Measurements from ENCODE around the gene PEX12. TPM values are rescaled to one million over a fixed set of nuclear protein-coding genes. Genes with fewer than 3 reads are reported as not detected.
"Not testable (repeated sequence)": the region's sequence is repeated elsewhere in the genome, so short reads cannot be mapped to it uniquely, and the experiment has no call there.

PEX12 gene
- total and polyA plus RNA-seq, 4 donors = 1.6 to 5.6 (median 3.0) TPM

- 57 to 66% methylated on average over 12 of the region's 12 CpGs for WGBS, 2 donors
- not testable (repeated sequence) for H3K36me3 ChIP-seq (ENCODE audit: control insufficient read depth in 1 of 2, insufficient read depth in 2 of 2, low read length in 1 of 2); H3K4me1 ChIP-seq (ENCODE audit: control insufficient read depth in 1 of 2, insufficient read depth in 2 of 2, low read length in 2 of 2); H3K4me3 ChIP-seq (ENCODE audit: low read length in 2 of 2); ATAC-seq (ENCODE audit: low FRiP score); DNase-seq; H3K27ac ChIP-seq (ENCODE audit: low read depth in 1 of 2, low read length in 2 of 2); H3K9me3 ChIP-seq (ENCODE audit: control insufficient read depth, low read length); H3K27me3 ChIP-seq (ENCODE audit: control insufficient read depth in 1 of 2, insufficient read depth in 2 of 2, low read length in 1 of 2)
- intact Hi-C loops (cut with DNase I) = loop anchor here in 1 of 2 donors (5.0 kb wide), 1 partner anchor 137 kb away; no protein-coding TSS in a partner anchor
These were observed 32.4 kb upstream of the PEX12 start for GRCh38 chr17:35610746-35611145.

- Histone ChIP-seq H3K36me3 (ENCODE audit: control insufficient read depth in 1 of 2, insufficient read depth in 2 of 2, low read length in 1 of 2) (peaks cover 1 to 2% of the 10 kb centered on the region in 2 donors), H3K9me3 (ENCODE audit: control insufficient read depth, low read length) (no peaks in the 10 kb centered on the region), H3K4me3 (ENCODE audit: low read length in 2 of 2) (no peak overlapping the region), H3K27ac (ENCODE audit: low read depth in 1 of 2, low read length in 2 of 2) (no peak overlapping the region), H3K4me1 (ENCODE audit: control insufficient read depth in 1 of 2, insufficient read depth in 2 of 2, low read length in 2 of 2) (no peaks in the 10 kb centered on the region), H3K27me3 (ENCODE audit: control insufficient read depth in 1 of 2, insufficient read depth in 2 of 2, low read length in 1 of 2) (no peaks in the 10 kb centered on the region)
- 87 to 95% methylated on average over 4 of the region's 4 CpGs for WGBS, 2 donors
- DNase-seq (no peak), ATAC-seq (ENCODE audit: low FRiP score) (no peak)
- intact Hi-C loops (cut with DNase I) = loop anchor here in 1 of 2 donors (5.0 kb wide), 1 partner anchor 137 kb away; no protein-coding TSS in a partner anchor
These were observed 31.5 kb upstream of the PEX12 start for GRCh38 chr17:35609831-35610230.

DNA sequence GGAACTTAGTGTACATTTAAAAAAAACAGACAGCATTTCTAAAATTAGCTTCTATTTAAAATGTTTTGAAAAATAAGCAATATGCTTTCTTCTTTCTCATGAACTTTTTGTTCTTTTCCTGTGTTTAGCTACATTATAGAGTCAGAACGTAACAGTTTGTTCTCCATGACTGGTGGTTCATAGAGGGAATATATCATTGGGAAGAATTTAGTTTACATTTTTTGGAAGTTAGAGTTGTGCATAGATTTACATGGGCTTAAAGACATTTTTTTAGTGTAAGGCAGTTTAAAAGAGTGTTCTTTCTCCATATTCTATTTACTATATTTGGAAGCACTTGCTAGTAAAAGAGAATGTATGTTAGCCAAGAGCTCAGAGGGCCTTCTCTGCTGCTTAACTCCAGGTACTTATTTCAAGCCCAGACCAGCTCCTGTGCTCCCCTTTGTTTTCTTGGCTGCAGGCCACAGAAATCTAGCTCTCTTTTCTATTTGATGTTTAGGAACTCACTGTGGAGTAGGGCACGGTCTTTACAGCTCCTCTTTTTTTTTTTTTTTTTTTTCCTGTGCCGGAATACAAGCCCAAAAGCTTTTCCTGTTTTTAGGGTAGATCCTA, 29.0 kb upstream of the PEX12 start:
- ATAC-seq (ENCODE audit: low FRiP score) = no peak
- Histone ChIP-seq H3K27me3 (ENCODE audit: control insufficient read depth in 1 of 2, insufficient read depth in 2 of 2, low read length in 1 of 2) (no peaks in the 10 kb centered on the region), H3K27ac (ENCODE audit: low read depth in 1 of 2, low read length in 2 of 2) (no peak overlapping the region), H3K36me3 (ENCODE audit: control insufficient read depth in 1 of 2, insufficient read depth in 2 of 2, low read length in 1 of 2) (peaks cover 0 to 1% of the 10 kb centered on the region in 2 donors), H3K4me3 (ENCODE audit: low read length in 2 of 2) (no peak overlapping the region), H3K4me1 (ENCODE audit: control insufficient read depth in 1 of 2, insufficient read depth in 2 of 2, low read length in 2 of 2) (no peaks in the 10 kb centered on the region), H3K9me3 (ENCODE audit: control insufficient read depth, low read length) (no peaks in the 10 kb centered on the region)
- intact Hi-C loops (cut with DNase I) = no loop called here
- no peak for DNase-seq
- 61 to 71% methylated on average over 3 of the region's 3 CpGs for WGBS, 2 donors

- DNase-seq (no peak), ATAC-seq (ENCODE audit: low FRiP score) (no peak)
- no peak overlapping the region for H3K27ac ChIP-seq (ENCODE audit: low read depth in 1 of 2, low read length in 2 of 2)
- H3K27me3 ChIP-seq (ENCODE audit: control insufficient read depth in 1 of 2, insufficient read depth in 2 of 2, low read length in 1 of 2) = no peaks in the 10 kb centered on the region
- H3K4me1 ChIP-seq (ENCODE audit: control insufficient read depth in 1 of 2, insufficient read depth in 2 of 2, low read length in 2 of 2) = no peaks in the 10 kb centered on the region
- no peak overlapping the region for H3K4me3 ChIP-seq (ENCODE audit: low read length in 2 of 2)
- peaks cover 0 to 1% of the 10 kb centered on the region in 2 donors for H3K36me3 ChIP-seq (ENCODE audit: control insufficient read depth in 1 of 2, insufficient read depth in 2 of 2, low read length in 1 of 2)
- no peaks in the 10 kb centered on the region for H3K9me3 ChIP-seq (ENCODE audit: control insufficient read depth, low read length)
- intact Hi-C loops (cut with DNase I) = no loop called here
- WGBS, 2 donors = 83 to 89% methylated on average over 2 of the region's 2 CpGs
These were observed 27.3 kb upstream of the PEX12 start for GRCh38 chr17:35605678-35606077.

DNA sequence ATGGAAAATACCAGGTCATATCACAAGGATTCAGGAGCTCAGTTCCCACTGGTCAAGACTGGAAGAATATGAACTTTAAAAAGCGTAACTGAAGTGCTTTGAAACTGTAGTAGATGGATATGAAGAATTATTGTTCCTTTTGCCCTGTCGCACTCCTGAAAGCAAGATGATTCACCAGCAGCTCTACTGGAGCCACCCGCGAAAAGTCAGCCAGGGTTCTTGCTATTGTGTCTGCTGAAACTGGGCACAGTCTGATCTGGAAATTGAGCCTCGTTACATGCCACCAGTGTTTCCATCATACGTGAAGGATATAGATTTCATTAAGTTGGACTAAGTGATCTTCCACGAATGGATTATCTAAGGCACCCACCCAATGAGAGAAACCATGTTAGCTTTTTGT, 25.3 kb upstream of the PEX12 start:
- WGBS, 2 donors = 85 to 88% methylated on average over 7 of the region's 7 CpGs
- Histone ChIP-seq H3K36me3 (ENCODE audit: control insufficient read depth in 1 of 2, insufficient read depth in 2 of 2, low read length in 1 of 2) (peaks cover 0 to 1% of the 10 kb centered on the region in 2 donors), H3K9me3 (ENCODE audit: control insufficient read depth, low read length) (no peaks in the 10 kb centered on the region), H3K4me3 (ENCODE audit: low read length in 2 of 2) (no peak overlapping the region), H3K4me1 (ENCODE audit: control insufficient read depth in 1 of 2, insufficient read depth in 2 of 2, low read length in 2 of 2) (no peaks in the 10 kb centered on the region), H3K27me3 (ENCODE audit: control insufficient read depth in 1 of 2, insufficient read depth in 2 of 2, low read length in 1 of 2) (no peaks in the 10 kb centered on the region), H3K27ac (ENCODE audit: low read depth in 1 of 2, low read length in 2 of 2) (no peak overlapping the region)
- ATAC-seq (ENCODE audit: low FRiP score) (no peak), DNase-seq (no peak)
- intact Hi-C loops (cut with DNase I) = no loop called here

DNA sequence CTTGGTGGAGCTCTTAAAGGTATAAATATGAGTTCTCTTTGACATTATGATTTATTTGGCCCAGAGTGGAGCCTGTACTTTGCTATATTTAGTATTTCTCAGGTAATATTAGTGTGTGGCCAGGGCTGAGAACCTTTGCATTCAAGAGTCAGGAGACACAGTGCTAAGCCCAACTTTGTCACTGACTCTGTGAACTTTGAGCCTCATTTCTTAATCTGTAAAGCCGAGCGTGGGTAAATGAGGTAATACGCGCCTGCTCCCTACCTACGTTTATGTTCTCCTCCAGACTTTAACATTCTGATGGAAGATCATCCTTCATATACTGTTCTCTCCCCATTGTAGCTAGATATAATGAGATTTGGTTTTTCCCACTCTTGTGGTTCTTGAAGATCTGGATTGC, 19.2 kb upstream of the PEX12 start:
- peaks cover 0 to 1% of the 10 kb centered on the region in 2 donors for H3K36me3 ChIP-seq (ENCODE audit: control insufficient read depth in 1 of 2, insufficient read depth in 2 of 2, low read length in 1 of 2)
- no peak overlapping the region for H3K4me3 ChIP-seq (ENCODE audit: low read length in 2 of 2)
- intact Hi-C loops (cut with DNase I) = no loop called here
- H3K27ac ChIP-seq (ENCODE audit: low read depth in 1 of 2, low read length in 2 of 2) = no peak overlapping the region
- no peak for DNase-seq
- no peaks in the 10 kb centered on the region for H3K9me3 ChIP-seq (ENCODE audit: control insufficient read depth, low read length)
- ATAC-seq (ENCODE audit: low FRiP score) = no peak
- 69 to 70% methylated on average over 5 of the region's 5 CpGs for WGBS, 2 donors
- H3K4me1 ChIP-seq (ENCODE audit: control insufficient read depth in 1 of 2, insufficient read depth in 2 of 2, low read length in 2 of 2) = no peaks in the 10 kb centered on the region
- no peaks in the 10 kb centered on the region for H3K27me3 ChIP-seq (ENCODE audit: control insufficient read depth in 1 of 2, insufficient read depth in 2 of 2, low read length in 1 of 2)

DNA sequence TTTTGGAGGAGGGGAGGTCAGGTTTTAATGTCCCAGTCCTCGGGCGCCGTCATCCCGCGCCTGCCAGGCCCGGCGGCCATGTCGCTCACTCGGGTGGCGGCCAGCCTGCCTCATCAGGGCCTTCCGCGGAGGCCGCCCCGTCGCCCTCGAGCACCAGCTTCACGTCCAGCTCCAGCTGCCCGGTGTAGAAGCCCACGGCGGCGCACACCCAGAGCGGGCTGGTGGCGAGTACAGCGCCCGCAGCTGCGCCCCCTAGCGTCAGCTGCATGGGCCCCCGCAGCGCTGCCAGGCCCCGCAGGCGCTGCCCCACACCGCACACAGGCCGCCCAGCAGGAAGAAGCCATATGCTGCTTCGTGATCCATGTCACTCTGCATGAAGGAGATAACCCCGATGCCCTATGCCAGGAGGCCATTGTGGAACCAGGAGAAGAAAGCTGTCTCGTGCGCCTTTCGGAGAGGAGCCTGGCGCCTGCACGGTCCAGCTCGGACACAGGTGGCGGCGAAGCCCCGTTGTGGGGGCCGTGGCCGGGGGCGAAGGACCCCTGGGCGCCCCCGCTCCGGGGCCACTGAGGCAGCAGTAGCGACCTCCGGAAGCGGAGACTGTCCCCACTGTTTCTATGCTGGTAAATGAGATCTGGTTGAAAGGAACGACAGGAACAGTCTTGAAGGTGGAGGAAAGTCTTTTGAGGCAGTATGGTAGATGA, 18.3 kb upstream of the PEX12 start:
- 76 to 83% methylated on average over 53 to 54 of the region's 54 CpGs for WGBS, 2 donors
- Histone ChIP-seq H3K36me3 (ENCODE audit: control insufficient read depth in 1 of 2, insufficient read depth in 2 of 2, low read length in 1 of 2) (peaks cover 0 to 1% of the 10 kb centered on the region in 2 donors), H3K27me3 (ENCODE audit: control insufficient read depth in 1 of 2, insufficient read depth in 2 of 2, low read length in 1 of 2) (no peaks in the 10 kb centered on the region), H3K4me3 (ENCODE audit: low read length in 2 of 2) (no peak overlapping the region), H3K27ac (ENCODE audit: low read depth in 1 of 2, low read length in 2 of 2) (no peak overlapping the region), H3K9me3 (ENCODE audit: control insufficient read depth, low read length) (no peaks in the 10 kb centered on the region), H3K4me1 (ENCODE audit: control insufficient read depth in 1 of 2, insufficient read depth in 2 of 2, low read length in 2 of 2) (no peaks in the 10 kb centered on the region)
- ATAC-seq (ENCODE audit: low FRiP score) = no peak
- no peak for DNase-seq
- intact Hi-C loops (cut with DNase I) = no loop called here

GRCh38 chr17:35596072-35596471, 17.7 kb upstream of the PEX12 start:
- Histone ChIP-seq H3K9me3 (ENCODE audit: control insufficient read depth, low read length) (no peaks in the 10 kb centered on the region), H3K36me3 (ENCODE audit: control insufficient read depth in 1 of 2, insufficient read depth in 2 of 2, low read length in 1 of 2) (no peaks in the 10 kb centered on the region), H3K27me3 (ENCODE audit: control insufficient read depth in 1 of 2, insufficient read depth in 2 of 2, low read length in 1 of 2) (no peaks in the 10 kb centered on the region), H3K4me3 (ENCODE audit: low read length in 2 of 2) (no peak overlapping the region), H3K4me1 (ENCODE audit: control insufficient read depth in 1 of 2, insufficient read depth in 2 of 2, low read length in 2 of 2) (no peaks in the 10 kb centered on the region), H3K27ac (ENCODE audit: low read depth in 1 of 2, low read length in 2 of 2) (no peak overlapping the region)
- 86% methylated on average over 4 of the region's 4 CpGs for WGBS, 2 donors
- ATAC-seq (ENCODE audit: low FRiP score) (no peak), DNase-seq (no peak)
- intact Hi-C loops (cut with DNase I) = no loop called here
